WTC11 (cell line): ENCODE results near the gene F2R.

Experiments used
- CTCF ChIP-seq: fragments of 200-600 bp; IDR thresholded peaks from 2 replicates; pipeline ENCODE4 v1.8.0; 2022; ENCODE audit warnings: antibody characterized with exemption
- SP1 ChIP-seq: sonication (generic); formaldehyde crosslinking; conservative IDR thresholded peaks from 2 replicates; pipeline ENCODE4 v1.8.1; 2022; ENCODE audit warnings: missing genetic modification reagents
- ZNF423 ChIP-seq: fragments of 250-450 bp; sonication (Bioruptor Pico); IDR thresholded peaks from 2 replicates; pipeline ENCODE4 v2.1.2; 2022; ENCODE audit warnings: mild to moderate bottlenecking, moderate library complexity

GRCh38 chr5:76718381-76718832 lies 2.5 kb downstream of the F2R start:
- TF ChIP-seq ZNF423 (CRISPR knock-in tag) (no peak), CTCF (no peak), SP1 (CRISPR knock-in tag) (no peak)
